K562 (cell line): ENCODE measurements around the gene CSF1. TPM values are rescaled to one million over a fixed set of nuclear protein-coding genes. Genes with fewer than 3 reads are reported as not detected.

ENCODE experiments used
- FOXJ2 ChIP-seq: fragments of 200-800 bp; sonication (Bioruptor generic); IDR thresholded peaks from 2 replicates; pipeline ENCODE4 v1.6.1; 2016; ENCODE audit warnings: missing genetic modification characterization, missing compliant biosample characterization
- HNRNPH1 ChIP-seq: fragments of 200-400 bp; formaldehyde crosslinking; optimal IDR thresholded peaks from 2 replicates; pipeline ENCODE3; 2017; ENCODE audit warnings: low read depth, mild to moderate bottlenecking, low read length, moderate library complexity
- HNRNPLL ChIP-seq: fragments of 200-400 bp; formaldehyde crosslinking; IDR thresholded peaks from 2 replicates; pipeline ENCODE4 v1.6.1; 2017; ENCODE audit warnings: low read length, low read depth, mild to moderate bottlenecking; ENCODE audit not compliant: poor library complexity, severe bottlenecking
- ILK ChIP-seq: fragments of 450-650 bp; IDR thresholded peaks from 2 replicates; pipeline ENCODE4 v1.6.1; 2016; ENCODE audit warnings: missing genetic modification characterization, low read depth, mild to moderate bottlenecking, missing compliant biosample characterization, moderate library complexity, borderline replicate concordance
- IRF2 ChIP-seq: sonication (generic); formaldehyde crosslinking; IDR thresholded peaks from 2 replicates; pipeline ENCODE4 v1.8.1; 2022; ENCODE audit warnings: mild to moderate bottlenecking, missing genetic modification reagents
- JUN ChIP-seq, 2 experiments: sonication (generic) in 1 of 2; formaldehyde crosslinking in 1 of 2; IDR thresholded peaks; 2 replicates each; pipeline versions ENCODE4 v1.6.1 to v1.8.0; 2012 to 2022; ENCODE audit warnings: borderline replicate concordance in 2 of 2, mild to moderate bottlenecking in 2 of 2, improper control_type of control experiment in 1 of 2, low read depth in 1 of 2, low read length in 1 of 2, missing genetic modification reagents in 1 of 2
- MAFG ChIP-seq: fragments of 450-650 bp; conservative IDR thresholded peaks from 2 replicates; pipeline ENCODE4 v1.6.1; 2016; ENCODE audit warnings: missing genetic modification characterization, missing compliant biosample characterization
- MCM7 ChIP-seq, 2 experiments: fragments of 450-650 bp; IDR thresholded peaks; 2 replicates each; pipeline ENCODE4 v1.6.1; 2016 to 2018
- RBM17 ChIP-seq: fragments of 200-400 bp; formaldehyde crosslinking; IDR thresholded peaks from 2 replicates; pipeline ENCODE4 v1.6.1; 2017; ENCODE audit warnings: low read depth, mild to moderate bottlenecking, low read length, borderline replicate concordance
- SIRT6 ChIP-seq: IDR thresholded peaks from one replicate; pipeline ENCODE4 v1.6.1; 2012; ENCODE audit warnings: low read depth, mild to moderate bottlenecking, control low read depth, inconsistent platforms, low read length, moderate library complexity
- TEAD1 ChIP-seq, 2 experiments: fragments of 450-650 bp in 1 of 2; sonication (generic) in 1 of 2; formaldehyde crosslinking; IDR thresholded peaks; 2 replicates each; pipeline versions ENCODE4 v1.4.0 to v1.8.0; 2020 to 2022; ENCODE audit warnings: mild to moderate bottlenecking in 2 of 2, missing genetic modification reagents in 1 of 2
- ZNF507 ChIP-seq: conservative IDR thresholded peaks from 2 replicates; pipeline ENCODE4 v1.6.1; 2017; ENCODE audit warnings: missing genetic modification characterization, missing compliant biosample characterization
- polyA plus RNA-seq, 8 experiments: library from polyadenylated mRNA; depleted of rRNA in 4 of 8; stranded (reverse) in 5 of 8; unstranded in 3 of 8; fragments of >200 nt; fragmentation: Nextera tagmentation in 2 of 8; fragmentation: Illumina TruSeq in 1 of 8; extraction: Ambion mirVana in 2 of 8; extraction: Trizol in 1 of 8; gene quantifications; 2 replicates each; pipeline versions ENCODE4 v1.2.1 to v1.2.3, GENCODE V29; 2011 to 2014; ENCODE audit warnings: inconsistent platforms in 1 of 8, missing spikeins in 1 of 8
- total RNA-seq, 7 experiments: library from RNA; depleted of rRNA in 6 of 7; stranded (reverse); fragments of >200 nt in 6 of 7; fragmentation: Illumina TruSeq in 2 of 7; extraction: Trizol in 2 of 7; gene quantifications; 2 replicates each; pipeline versions ENCODE4 v1.2.1 to v1.2.3, GENCODE V29; 2011 to 2021; ENCODE audit warnings: low replicate concordance in 1 of 7
- TF ChIP-seq, protein P1 (sequence below), 2 experiments: fragments of 450-650 bp; IDR thresholded peaks; 2 replicates each; pipeline ENCODE4 v1.6.1; 2016; ENCODE audit warnings: mild to moderate bottlenecking in 2 of 2, borderline replicate concordance in 1 of 2, low read depth in 1 of 2, moderate library complexity in 1 of 2
- TF ChIP-seq, protein P2 (sequence below): sonication (generic); formaldehyde crosslinking; IDR thresholded peaks from 2 replicates; pipeline ENCODE4 v1.9.0; 2022; ENCODE audit warnings: mild to moderate bottlenecking, missing genetic modification reagents
- TF ChIP-seq, protein P3 (sequence below), 3 experiments: IDR thresholded peaks in 2 of 3; conservative IDR thresholded peaks in 1 of 3; 2 replicates each; pipeline ENCODE4 v1.5.1; 2011 to 2012; ENCODE audit warnings: low read length in 3 of 3, mild to moderate bottlenecking in 3 of 3, control low read depth in 2 of 3, improper control_type of control experiment in 1 of 3, inconsistent platforms in 1 of 3, low read depth in 1 of 3, mixed read lengths in 1 of 3, moderate library complexity in 1 of 3; ENCODE audit not compliant: insufficient read depth in 2 of 3

The CSF1 gene
- total and polyA plus RNA-seq, 9 of the 15 experiments (the other 6 are each of a cell fraction or from before 2014, with no cell fraction given), result 0.18 to 11.8 (median 2.8) TPM

DNA sequence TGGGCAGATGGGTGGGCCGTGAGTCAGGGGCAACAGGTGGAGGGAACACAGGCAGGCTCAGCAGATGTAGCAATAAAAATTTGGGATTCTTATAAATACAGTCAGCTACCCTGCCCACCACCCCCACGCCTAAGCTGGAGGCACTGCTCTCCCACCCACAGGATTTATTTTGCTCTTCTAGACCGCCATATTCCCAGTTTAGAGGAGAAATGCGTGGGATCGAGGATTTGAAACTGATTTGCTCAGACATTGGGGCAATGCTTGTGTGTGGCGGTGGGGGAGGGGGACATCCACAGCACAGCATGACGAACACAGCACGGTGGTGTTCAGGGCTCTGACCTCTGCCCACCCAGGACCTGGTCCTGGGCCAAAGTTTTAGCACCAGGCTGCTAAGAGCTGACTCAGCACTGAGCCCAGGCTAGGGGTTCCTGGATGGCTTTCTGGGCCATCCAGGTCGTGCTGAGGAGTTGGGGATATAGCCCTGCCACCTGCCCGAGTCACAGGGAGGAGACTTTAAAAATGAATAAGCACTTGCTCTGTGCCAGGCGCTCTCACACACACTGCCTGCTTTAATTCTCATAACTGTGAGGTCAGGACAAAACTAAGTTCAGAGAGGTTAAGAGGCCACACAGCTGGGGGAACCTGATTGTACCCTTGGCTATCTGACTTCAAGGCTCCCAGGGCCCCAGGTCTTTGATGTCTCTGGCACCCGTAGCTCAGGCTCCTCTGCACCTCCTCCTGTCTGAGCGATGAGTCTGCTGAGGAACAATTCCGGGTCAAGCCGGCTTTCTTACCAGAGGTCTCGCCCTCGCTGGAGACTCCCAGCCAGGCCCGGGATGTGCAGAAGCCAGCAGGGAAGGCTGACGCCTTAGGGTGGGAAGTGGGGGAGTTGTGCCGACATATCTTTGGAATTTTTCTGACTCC lies 29.4 kb upstream of the CSF1 start (continued):
- TF ChIP-seq SIRT6, result no peak
- no peak for TF ChIP-seq ILK
- no peak for TF ChIP-seq IRF2
- TF ChIP-seq, protein P1, sequence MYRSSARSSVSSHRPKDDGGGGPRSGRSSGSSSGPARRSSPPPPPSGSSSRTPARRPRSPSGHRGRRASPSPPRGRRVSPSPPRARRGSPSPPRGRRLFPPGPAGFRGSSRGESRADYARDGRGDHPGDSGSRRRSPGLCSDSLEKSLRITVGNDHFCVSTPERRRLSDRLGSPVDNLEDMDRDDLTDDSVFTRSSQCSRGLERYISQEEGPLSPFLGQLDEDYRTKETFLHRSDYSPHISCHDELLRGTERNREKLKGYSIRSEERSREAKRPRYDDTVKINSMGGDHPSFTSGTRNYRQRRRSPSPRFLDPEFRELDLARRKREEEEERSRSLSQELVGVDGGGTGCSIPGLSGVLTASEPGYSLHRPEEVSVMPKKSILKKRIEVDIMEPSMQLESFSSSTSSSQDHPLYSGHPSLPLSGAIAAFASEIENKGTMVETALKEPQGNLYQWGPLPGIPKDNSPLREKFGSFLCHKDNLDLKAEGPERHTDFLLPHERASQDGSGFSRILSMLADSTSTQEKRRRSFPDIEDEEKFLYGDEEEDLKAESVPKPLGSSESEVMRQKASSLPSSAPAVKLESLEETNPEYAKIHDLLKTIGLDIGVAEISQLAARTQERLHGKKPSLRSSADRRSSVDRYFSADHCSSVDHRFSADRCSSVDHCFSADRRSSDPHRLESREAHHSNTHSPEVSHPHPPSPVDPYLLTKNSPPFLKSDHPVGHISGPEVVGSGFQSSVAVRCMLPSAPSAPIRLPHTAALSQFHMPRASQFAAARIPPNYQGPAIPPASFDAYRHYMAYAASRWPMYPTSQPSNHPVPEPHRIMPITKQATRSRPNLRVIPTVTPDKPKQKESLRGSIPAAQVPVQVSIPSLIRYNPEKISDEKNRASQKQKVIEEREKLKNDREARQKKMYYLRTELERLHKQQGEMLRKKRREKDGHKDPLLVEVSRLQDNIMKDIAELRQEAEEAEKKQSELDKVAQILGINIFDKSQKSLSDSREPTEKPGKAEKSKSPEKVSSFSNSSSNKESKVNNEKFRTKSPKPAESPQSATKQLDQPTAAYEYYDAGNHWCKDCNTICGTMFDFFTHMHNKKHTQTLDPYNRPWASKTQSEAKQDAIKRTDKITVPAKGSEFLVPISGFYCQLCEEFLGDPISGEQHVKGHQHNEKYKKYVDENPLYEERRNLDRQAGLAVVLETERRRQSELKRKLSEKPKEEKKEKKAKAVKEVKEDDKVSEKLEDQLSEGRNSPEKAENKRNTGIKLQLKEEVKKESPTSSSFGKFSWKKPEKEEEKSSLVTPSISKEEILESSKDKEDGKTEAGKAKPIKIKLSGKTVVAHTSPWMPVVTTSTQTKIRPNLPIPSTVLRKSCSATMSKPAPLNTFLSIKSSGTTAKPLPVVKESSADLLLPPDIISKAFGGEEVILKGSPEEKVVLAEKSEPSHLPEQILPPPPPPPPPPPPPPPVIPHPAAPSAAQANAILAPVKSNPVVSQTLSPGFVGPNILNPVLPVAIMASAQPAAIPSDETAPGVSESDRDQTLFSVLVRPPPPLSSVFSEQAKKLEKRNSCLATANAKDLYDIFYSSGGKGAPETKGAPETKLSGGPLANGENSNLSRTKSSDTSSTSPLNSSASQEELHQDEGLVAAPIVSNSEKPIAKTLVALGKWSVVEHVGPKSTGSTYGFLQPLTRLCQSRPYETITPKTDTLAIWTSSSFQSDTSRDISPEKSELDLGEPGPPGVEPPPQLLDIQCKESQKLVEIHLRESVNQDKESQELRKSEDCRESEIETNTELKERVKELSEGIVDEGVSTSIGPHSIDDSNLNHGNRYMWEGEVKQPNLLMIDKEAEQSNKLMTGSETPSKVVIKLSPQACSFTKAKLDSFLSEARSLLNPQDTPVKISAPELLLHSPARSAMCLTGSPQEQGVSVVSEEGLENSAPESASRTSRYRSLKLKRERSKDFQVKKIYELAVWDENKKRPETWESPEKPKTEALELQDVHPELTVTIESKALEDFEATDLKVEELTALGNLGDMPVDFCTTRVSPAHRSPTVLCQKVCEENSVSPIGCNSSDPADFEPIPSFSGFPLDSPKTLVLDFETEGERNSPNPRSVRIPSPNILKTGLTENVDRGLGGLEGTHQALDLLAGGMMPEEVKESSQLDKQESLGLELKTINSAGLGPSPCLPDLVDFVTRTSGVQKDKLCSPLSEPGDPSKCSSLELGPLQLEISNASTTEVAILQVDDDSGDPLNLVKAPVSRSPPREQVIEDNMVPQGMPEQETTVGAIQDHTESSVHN (IDR thresholded peaks at IDR 0.05; ENCODE audit: borderline replicate concordance in 1 of 2, low read depth in 1 of 2), result no peak
- no peak for TF ChIP-seq RBM17
- TF ChIP-seq HNRNPLL, result no peak
- no peak for TF ChIP-seq HNRNPH1
- TF ChIP-seq MAFG (tag), result peak; percentile 79
- TF ChIP-seq FOXJ2 (tag), result no peak
- TF ChIP-seq ZNF507, result no peak
- no peak for TF ChIP-seq MCM7 (IDR thresholded peaks at IDR 0.05)
- TF ChIP-seq, protein P2, sequence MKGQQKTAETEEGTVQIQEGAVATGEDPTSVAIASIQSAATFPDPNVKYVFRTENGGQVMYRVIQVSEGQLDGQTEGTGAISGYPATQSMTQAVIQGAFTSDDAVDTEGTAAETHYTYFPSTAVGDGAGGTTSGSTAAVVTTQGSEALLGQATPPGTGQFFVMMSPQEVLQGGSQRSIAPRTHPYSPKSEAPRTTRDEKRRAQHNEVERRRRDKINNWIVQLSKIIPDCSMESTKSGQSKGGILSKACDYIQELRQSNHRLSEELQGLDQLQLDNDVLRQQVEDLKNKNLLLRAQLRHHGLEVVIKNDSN (CRISPR knock-in tag), result no peak
- no peak for TF ChIP-seq TEAD1 (CRISPR knock-in tag; IDR thresholded peaks at IDR 0.05)
- TF ChIP-seq JUN (IDR thresholded peaks at IDR 0.05; ENCODE audit: borderline replicate concordance, low read depth, low read length), result no peak
- no peak for TF ChIP-seq JUN (CRISPR knock-in tag; IDR thresholded peaks at IDR 0.05; ENCODE audit: borderline replicate concordance)
- TF ChIP-seq, protein P3, sequence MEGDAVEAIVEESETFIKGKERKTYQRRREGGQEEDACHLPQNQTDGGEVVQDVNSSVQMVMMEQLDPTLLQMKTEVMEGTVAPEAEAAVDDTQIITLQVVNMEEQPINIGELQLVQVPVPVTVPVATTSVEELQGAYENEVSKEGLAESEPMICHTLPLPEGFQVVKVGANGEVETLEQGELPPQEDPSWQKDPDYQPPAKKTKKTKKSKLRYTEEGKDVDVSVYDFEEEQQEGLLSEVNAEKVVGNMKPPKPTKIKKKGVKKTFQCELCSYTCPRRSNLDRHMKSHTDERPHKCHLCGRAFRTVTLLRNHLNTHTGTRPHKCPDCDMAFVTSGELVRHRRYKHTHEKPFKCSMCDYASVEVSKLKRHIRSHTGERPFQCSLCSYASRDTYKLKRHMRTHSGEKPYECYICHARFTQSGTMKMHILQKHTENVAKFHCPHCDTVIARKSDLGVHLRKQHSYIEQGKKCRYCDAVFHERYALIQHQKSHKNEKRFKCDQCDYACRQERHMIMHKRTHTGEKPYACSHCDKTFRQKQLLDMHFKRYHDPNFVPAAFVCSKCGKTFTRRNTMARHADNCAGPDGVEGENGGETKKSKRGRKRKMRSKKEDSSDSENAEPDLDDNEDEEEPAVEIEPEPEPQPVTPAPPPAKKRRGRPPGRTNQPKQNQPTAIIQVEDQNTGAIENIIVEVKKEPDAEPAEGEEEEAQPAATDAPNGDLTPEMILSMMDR (IDR thresholded peaks at IDR 0.05 in 2 of 3, conservative IDR thresholded peaks at IDR 0.05 in 1 of 3; ENCODE audit: insufficient read depth in 2 of 3, low read depth in 1 of 3, low read length in 3 of 3), result no peak
